ENCODE data around the gene TOMM40L. TPM values are rescaled to one million over a fixed set of nuclear protein-coding genes. Genes with fewer than 3 reads are reported as not detected.

TOMM40L gene
- total RNA-seq, 2 donors from 2014 or later: 31.2 to 34.8 TPM

DNA sequence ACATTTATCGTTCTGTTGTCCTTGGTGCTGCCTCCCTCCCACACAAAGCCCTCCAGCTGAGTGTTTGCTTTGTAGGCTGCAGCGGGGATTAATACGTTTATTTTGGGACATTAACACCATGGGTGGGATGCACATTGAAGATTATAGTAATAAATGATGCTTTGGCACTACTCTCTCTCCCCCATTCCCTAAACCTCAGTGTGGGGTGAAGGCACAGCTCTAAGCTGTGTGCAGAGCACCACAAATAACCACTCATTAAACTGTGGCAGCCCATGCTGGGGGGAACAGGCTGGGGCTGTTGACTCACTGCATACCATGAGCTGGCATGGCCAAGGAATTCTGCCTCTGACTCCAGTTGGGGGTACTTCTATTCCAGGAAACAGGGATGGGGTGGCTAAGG lies 40.3 kb downstream of the TOMM40L start:
- no peak for DNase-seq
- ATAC-seq: peak in 1 of 2 donors; percentile 32

DNA sequence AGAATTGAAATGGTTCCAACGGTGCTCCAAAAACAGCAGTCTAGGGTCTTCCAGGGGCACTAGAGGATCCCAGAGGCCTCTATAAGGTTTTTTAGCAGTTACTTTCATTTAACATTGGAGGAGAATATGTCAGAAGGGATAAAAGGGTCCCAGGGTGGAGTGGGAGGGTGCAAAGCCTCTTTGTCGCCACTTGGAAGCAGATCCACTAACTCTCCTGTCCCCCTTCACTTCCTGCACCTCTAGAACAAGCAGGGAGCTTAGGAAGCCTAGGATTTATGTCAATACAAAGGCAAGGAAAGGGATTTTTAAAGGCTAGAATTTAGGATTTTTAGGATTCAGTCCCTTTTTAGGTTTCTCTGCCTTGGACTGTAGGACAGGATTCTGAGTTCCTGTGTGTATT lies 41.0 kb downstream of the TOMM40L start:
- intact Hi-C loops (cut with DNase I): no loop called here
- DNase-seq (no peak), ATAC-seq (no peak)

More for the DNA sequence above, 40.3 kb downstream of the TOMM40L start:
- intact Hi-C loops (cut with DNase I): no loop called here

DNA sequence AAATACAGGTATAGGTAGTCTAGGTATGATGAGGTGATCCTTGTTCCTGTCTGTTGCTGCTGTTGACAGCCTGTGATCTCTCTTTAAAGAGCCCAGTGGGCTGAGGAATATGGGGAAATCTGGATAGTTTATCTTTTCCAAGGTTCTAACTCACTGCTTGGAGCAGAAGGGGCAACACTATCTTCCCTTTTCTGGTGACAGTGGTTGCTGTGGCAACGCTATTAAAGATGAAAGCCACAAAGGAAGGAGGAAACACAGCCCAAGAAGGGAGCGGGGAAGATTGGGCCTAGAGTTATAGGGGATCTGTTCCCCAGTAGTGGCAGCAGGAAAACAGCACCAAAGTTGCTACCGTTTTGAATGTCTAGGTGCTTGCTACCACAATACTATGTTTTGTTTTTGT lies 41.5 kb downstream of the TOMM40L start:
- intact Hi-C loops (cut with DNase I): no loop called here
- no peak for ATAC-seq
- no peak for DNase-seq

DNA sequence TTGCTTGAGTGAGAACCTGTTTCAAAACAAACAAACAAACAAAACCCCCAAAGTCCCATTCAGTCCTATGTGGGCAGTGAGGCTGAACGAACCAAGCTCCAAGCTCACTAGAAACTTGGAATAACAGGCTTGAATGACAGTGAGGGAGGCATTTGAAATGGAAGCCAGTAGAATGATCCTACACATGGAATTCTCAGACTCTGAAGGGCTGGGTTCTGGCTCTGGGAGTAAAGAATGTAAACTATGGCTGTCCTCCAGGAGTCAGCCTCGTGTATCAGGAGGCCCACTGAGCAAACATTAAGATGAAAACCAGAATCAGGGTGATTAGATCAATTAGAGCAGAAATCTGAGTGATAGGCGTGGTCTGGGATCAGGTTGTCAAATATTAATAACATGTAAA lies 47.5 kb downstream of the TOMM40L start:
- no peak for ATAC-seq
- intact Hi-C loops (cut with DNase I): no loop called here
- no peak for DNase-seq

DNA sequence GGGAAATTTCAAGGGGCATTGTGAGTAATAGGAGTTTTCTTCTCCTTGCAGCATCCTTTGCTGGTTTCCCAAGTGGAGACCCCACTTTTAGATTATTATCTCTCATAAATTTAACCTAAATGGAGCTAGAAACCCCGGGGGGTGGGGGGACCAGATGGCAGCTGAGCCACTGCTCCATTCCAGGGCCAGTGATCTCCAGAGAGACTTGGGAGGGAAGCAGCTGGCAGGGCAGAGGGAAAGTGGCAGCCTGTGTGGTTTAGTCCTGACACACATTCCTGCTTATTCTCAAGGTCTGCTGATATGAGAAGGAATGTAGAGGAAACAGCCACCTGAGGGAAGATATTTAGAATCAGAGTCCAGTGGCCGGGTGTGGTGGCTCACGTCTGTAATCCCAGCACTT lies 49.0 kb downstream of the TOMM40L start:
- ATAC-seq (no peak), DNase-seq (no peak)
- intact Hi-C loops (cut with DNase I): no loop called here

Small RNAs within 50 kb of the gene (microRNA-seq; reads per million reads assigned to microRNA genes)
- gene MIR5187: 1.1 to 1.2 reads per million in 2 donors

Other genes starting within 250 kb of the TOMM40L start
- 10 to 100 TPM; 16.4 to 18.0 TPM for gene F11R, start 204.9 kb upstream of the TOMM40L start, total RNA-seq
- 10 to 100 TPM; 21.6 to 23.5 TPM for gene TSTD1, start 187.1 kb upstream of the TOMM40L start, total RNA-seq
- gene USF1, start 180.1 kb upstream of the TOMM40L start, total RNA-seq: 10 to 100 TPM; 33.7 to 34.4 TPM
- 10 to 100 TPM in 1 of 2 donors, 1 to 10 TPM in 1; 7.4 to 10.0 TPM for gene ARHGAP30, start 156.2 kb upstream of the TOMM40L start, total RNA-seq
- gene NECTIN4, start 136.5 kb upstream of the TOMM40L start, total RNA-seq: under 1 TPM in 1 of 2 donors, not detected in 1; 0.08 TPM
- gene KLHDC9, start 127.7 kb upstream of the TOMM40L start, total RNA-seq: 1 to 10 TPM; 3.5 to 5.7 TPM
- gene PFDN2, start 108.0 kb upstream of the TOMM40L start, total RNA-seq: 10 to 100 TPM; 50.5 to 63.7 TPM
- gene NIT1, start 108.0 kb upstream of the TOMM40L start, total RNA-seq: 10 to 100 TPM; 21.8 to 27.6 TPM
- 10 to 100 TPM; 26.1 to 30.2 TPM for gene DEDD, start 93.4 kb upstream of the TOMM40L start, total RNA-seq
- 10 to 100 TPM; 77.7 to 83.8 TPM for gene UFC1, start 72.1 kb upstream of the TOMM40L start, total RNA-seq
- gene USP21, start 66.6 kb upstream of the TOMM40L start, total RNA-seq: 10 to 100 TPM; 13.4 to 20.8 TPM
- 10 to 100 TPM; 12.7 to 16.3 TPM for gene PPOX, start 59.6 kb upstream of the TOMM40L start, total RNA-seq
- 10 to 100 TPM; 19.7 to 25.2 TPM for gene B4GALT3, start 48.6 kb upstream of the TOMM40L start, total RNA-seq
- 100 to 1,000 TPM in 1 of 2 donors, 10 to 100 TPM in 1; 16.5 to 117 TPM for gene ADAMTS4, start 27.0 kb upstream of the TOMM40L start, total RNA-seq
- 100 to 1,000 TPM; 169 to 198 TPM for gene NDUFS2, start 23.7 kb upstream of the TOMM40L start, total RNA-seq
- gene FCER1G, start 10.8 kb upstream of the TOMM40L start, total RNA-seq: 10 to 100 TPM; 35.9 to 92.7 TPM
- gene APOA2, start 2.4 kb upstream of the TOMM40L start, total RNA-seq: under 1 TPM in 1 of 2 donors, not detected in 1; 0.76 TPM
- gene NR1I3, start 12.1 kb downstream of the TOMM40L start, total RNA-seq: not detected
- under 1 TPM; 0.34 to 0.62 TPM for gene PCP4L1, start 32.7 kb downstream of the TOMM40L start, total RNA-seq
- gene MPZ, start 83.9 kb downstream of the TOMM40L start, total RNA-seq: 1 to 10 TPM; 3.2 to 8.6 TPM
- 100 to 1,000 TPM; 241 to 284 TPM for gene SDHC, start 88.3 kb downstream of the TOMM40L start, total RNA-seq
- not detected for gene CFAP126, start 141.8 kb downstream of the TOMM40L start, total RNA-seq

Measured in left cardiac atrium (tissue), 4 donors.